Dermis microvascular lymphatic vessel endothelial cell (primary cell): ENCODE results near the gene SLC4A4. TPM values are rescaled to one million over a fixed set of nuclear protein-coding genes. Genes with fewer than 3 reads are reported as not detected.

Experiments used
- DNase-seq, 2 donors: peaks; one replicate each; pipeline versions ENCODE4 v3.0.0 to v3.0.0-alpha.2; 2010; ENCODE audit warnings: low read depth in 2 of 2
- total RNA-seq: library from RNA; depleted of rRNA; stranded (reverse); fragments of >200 nt; gene quantifications from 2 replicates; pipeline ENCODE4 v1.2.1, GENCODE V29; 2014

SLC4A4 gene
- total RNA-seq, 1 donor from 2014 or later: not detected

DNA sequence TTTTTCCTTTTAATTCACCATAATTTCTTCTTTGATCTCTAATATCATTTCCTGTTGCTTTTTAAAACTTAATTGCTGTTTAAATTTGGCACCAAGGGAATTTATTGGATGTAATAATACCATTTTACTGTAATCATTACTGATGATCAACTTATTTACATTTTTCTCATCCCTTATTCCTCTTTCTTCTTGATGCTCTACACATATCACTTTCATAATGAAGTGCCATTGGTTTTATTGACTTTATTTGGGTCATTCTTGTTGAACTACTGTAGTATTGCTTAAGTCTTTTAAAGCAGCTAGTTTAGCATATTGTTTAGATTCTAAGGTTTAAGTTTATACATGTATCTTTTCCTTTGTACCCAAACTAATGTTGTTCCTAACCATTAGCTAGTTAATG is 130.7 kb downstream of the SLC4A4 start:
- DNase-seq: no peak

DNA sequence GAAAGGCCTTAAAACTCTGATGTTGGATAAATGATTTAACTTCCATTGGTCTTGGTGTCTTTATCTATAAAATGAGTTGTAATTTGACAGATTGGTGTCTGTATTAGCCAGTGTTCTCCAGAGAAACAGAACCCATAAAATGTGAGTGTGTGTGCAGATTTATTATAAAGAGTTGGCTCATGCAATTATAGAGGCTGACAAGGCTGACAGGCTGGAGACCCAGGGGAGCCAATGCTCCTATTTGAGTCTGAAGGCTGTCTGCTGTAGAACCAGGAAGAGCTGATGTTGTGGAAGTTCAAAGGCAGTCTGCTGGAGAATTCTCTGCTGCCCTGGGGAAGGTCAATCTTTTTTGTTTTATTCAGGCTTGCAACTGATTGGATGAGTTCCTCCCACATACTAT is 131.7 kb downstream of the SLC4A4 start:
- no peak for DNase-seq

- no peak for DNase-seq
Measured at GRCh38 chr4:71472946-71473345, 134.1 kb downstream of the SLC4A4 start.

- no peak for DNase-seq
Measured at GRCh38 chr4:71473541-71474240, 134.9 kb downstream of the SLC4A4 start.

DNA sequence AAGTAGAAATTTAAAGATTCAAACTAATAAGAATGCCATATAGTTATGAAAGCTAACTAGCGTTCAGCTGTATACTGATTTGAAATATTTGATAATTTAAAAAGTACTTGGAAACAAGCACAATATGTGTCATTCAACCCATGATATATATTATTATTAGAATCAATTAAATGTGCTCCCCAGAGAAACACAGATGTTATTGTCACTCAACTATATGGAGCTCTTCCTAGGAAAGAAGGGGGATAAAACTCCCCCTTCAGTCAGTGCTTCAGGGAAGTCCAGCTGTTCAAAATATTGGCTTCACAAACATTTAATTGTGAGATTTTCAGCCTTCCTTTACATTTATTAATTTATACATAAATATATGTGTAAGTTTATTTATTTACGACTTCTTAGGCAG is 135.9 kb downstream of the SLC4A4 start:
- DNase-seq: no peak

GRCh38 chr4:71476240-71476639 is 137.4 kb downstream of the SLC4A4 start:
- DNase-seq: no peak

DNA sequence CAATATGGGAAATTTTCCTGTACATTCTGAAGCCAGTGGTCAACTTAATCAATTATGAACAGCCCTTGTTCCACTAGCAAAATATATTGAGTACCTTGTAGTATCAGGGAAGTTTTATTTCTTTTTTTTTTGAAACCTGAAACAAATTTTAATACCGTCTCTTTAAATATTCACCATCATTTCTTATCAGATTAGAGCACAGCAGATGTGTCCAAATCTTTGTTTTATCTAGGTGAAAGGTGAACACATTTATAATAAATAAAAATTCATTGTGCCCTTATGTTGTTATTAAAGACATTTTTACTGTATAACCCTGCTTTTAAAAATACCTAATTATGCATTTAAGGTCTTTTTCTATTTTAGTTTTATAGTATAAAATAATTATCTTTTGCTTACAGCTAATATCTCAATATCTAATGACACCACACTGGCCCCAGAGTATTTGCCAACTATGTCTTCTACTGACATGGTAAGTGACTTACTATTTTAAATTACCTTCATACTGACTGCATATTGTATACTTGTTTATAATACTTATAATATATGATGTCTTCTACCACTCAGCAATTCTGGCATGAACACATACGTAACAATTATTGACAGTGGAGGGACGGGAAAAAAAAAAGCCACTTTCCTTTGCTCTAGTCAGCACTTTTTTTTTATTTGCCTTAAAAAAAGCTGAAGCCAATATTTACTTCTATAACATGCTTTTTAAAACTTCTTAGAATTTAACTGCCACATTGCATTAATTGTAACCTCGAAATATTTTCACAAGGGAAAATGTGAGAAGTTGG is 147.9 kb downstream of the SLC4A4 start:
- no peak for DNase-seq

DNA sequence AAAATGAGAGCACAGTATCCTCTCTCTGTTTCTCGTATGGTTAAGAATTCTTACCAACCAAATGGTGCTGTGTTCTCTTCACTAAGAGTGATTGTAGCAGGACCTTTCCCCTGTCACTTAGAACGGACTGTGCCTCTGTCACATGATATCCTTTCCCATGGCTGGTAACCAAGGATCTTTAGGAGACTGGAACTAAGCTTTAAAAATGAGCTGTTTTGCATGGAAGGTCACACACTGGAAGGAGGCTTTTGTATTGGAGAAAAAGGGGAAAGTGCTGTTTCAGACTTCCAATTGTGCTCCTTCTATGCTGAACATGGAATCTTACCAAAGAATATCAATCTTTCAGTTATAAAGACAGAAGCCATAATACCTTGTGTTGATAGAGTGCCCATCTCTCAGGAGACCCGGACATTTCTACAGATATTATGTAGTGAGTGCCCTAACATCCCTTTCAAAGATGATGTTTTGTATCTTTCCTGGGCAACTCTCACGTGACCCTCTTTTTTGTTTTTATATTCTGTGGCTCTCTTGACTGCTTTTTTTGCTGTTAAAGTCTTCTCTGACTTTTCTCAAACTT is 148.6 kb downstream of the SLC4A4 start:
- DNase-seq: no peak

DNA sequence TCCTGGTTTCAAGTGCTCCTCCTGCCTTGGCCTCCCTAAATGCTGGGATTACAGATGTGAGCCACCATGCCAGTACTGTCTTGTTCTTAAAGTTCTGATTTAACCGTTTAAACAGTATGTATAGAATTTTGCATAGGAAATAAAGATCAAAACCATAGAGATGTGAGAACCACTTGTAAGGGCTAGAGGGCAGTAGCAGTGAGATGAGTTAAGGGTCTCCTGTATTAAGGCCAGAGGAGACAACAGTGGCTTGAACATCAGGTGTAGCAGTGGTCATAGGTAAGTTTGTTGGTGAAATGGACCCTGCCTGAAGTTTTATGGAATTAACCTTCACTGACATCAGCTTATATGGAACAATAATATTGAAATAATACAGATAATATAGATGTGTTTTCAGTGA is 155.7 kb downstream of the SLC4A4 start:
- no peak for DNase-seq

DNA sequence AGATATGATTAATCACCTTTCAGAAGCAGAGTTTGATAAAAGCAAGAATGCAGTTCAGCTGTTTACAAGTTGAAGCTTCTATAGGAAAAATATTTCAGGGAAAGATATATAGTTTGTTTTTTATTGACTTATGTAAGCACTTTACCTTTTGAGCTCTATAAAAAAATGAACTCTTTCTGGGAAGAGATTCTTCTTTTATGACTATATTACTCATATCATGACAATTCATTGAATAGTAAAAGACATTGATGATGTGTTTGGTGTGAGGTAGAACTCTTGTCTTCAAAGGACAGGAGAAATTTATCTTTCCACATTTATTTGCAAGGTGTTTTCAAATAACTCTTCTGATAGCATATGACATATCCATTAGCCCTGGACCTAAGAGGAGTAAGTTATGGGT is 156.6 kb downstream of the SLC4A4 start:
- DNase-seq: no peak

DNA sequence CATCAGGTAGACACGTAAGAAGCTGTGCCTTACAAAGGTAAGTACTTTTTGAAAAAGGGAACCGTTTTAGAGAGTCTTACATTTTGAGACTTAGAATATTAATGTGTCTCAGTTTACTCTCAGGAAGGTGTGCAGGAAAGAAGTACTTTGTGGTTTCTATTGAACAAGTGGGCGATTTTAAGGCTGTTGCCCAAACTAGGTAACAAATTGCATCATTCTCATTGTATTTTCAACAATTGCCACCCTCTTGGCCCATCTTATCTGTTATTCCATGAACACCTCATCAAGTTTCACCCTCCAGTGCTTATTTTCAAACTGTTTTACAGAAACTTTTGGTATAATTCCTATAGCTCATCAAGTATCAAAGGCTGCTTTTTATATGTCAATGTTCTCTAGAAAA is 158.3 kb downstream of the SLC4A4 start:
- no peak for DNase-seq

DNA sequence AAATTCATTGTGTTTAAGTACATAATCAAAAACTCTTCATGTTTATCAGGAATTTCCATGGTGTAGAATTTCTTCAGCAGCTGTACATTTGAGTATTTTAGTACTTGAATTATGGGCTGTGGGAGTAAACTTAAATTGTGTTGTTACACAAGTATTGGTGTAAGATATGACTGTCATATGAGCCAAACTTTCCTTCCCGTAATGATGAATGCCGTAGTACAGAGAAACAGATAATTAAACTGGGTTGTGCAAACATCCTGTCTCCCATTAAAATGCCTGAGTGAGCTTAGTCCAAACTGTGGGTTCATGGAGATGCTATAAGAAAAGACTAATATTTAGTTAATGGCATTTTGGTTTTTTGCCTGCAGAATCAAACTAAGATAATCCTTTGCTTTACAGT is 159.2 kb downstream of the SLC4A4 start:
- DNase-seq: no peak

DNA sequence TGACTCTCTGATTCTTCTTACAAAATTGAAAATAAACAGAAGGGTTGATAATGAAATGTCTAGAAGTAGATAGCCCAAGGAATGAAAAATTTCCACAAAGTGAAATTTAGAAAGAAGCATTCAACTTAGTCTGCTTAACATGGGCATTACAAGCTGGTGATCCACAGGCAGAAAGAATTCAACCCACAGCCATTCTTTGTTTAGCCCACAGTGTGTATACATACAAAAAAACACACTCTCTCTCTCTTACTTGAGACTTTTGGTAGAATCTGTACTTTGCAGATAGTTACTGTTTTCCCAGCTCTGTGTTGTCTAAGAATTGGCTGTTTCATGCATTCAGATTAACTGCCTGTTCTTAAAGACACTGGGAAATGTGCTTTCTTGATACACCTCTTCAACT is 159.8 kb downstream of the SLC4A4 start:
- DNase-seq: no peak

- DNase-seq: no peak
Measured at GRCh38 chr4:71501992-71502391, 163.2 kb downstream of the SLC4A4 start.

DNA sequence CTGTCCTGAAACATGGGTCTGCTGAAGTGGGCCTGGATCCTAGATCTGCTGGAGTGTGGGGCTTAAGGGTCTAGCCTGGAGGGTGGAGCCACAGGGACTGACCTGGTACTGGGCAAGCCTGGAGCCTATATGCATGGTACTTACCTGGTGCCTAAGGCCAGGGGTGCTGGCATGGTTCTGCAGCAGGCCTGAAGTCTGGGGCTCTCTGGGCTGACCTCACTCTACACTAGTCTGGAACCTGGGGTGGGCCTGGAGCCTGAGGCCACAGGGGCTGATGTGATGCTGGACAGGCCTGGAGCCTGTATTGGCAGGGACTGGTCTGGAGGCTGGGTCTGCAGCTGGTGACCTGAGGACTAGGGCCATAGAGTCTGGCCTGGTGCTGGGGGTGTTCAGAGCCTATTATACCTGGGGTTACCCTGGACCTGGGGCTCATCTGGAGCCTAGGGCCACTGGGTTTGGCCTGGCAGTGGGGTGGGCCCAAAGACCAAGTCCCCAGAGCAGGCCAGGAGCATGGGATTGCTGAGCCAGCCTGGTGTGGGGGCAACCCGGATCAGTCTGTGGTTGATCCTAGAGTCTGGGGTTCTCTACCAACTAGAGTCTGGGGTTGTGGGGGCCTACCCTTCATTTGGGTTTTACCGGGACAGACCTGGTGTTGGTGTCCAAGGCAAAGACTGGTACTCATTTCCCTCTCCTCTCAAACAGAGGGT is 179.6 kb downstream of the SLC4A4 start:
- DNase-seq: no peak

- no peak for DNase-seq
Measured at GRCh38 chr4:71520308-71520707, 181.5 kb downstream of the SLC4A4 start.

GRCh38 chr4:71520850-71521249 is 182.0 kb downstream of the SLC4A4 start:
- DNase-seq: no peak

- no peak for DNase-seq
Measured at GRCh38 chr4:71524756-71525155, 185.9 kb downstream of the SLC4A4 start.

- DNase-seq: no peak
Measured at GRCh38 chr4:71526637-71527406, 188.0 kb downstream of the SLC4A4 start.

DNA sequence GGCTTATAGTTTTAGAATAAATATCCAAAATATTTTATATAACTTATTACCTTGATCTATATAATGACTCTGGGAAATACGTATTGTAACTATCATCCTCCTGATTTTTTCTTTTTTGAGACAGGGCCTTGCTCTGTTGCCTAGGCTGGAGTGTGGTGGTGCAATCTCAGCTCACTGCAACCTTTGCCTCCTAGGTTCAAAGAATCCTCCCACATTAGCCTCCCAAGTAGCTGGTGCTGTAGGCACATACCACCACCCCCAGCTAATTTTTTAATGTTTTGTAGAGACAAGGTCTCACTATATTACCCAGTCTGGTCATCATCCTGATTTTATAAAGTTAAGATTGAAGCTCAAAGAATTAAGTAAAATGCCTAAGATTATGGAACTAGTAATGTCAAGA is 193.6 kb downstream of the SLC4A4 start:
- DNase-seq: no peak

GRCh38 chr4:71533121-71533520 is 194.3 kb downstream of the SLC4A4 start:
- DNase-seq: no peak
